ENCODE measurements around the gene FOS. TPM values are rescaled to one million over a fixed set of nuclear protein-coding genes. Genes with fewer than 3 reads are reported as not detected.

The FOS gene
- total and polyA plus RNA-seq, 12 donors = 9.3 to 173 (median 53.2) TPM

GRCh38 chr14:75297411-75298040, 18.9 kb downstream of the FOS start:
- no peak for TF ChIP-seq CTCF (IDR thresholded peaks at IDR 0.05)
- Histone ChIP-seq H3K36me3 (no peaks in the 10 kb centered on the region), H3K27ac (peak overlapping the region in 3 of 10 donors; percentile 9 to 97 (median 54)), H3K4me1 (peaks cover 5 to 86% (median 32%) of the 10 kb centered on the region in 9 donors), H3K9me3 (no peaks in the 10 kb centered on the region), H3K27me3 (no peaks in the 10 kb centered on the region), H3K4me3 (no peak overlapping the region)
- intact Hi-C loops (cut with DNase I) = loop anchor here in 7 of 10 donors (2.0 to 10.0 kb wide), 6 partner anchors 60 to 363 kb away; no protein-coding TSS in a partner anchor
- WGBS, 2 donors = 94 to 95% methylated on average over 10 of the region's 10 CpGs
- no peak for DNase-seq
- ATAC-seq = no peak

GRCh38 chr14:75298187-75298965, 19.7 kb downstream of the FOS start:
- WGBS, 2 donors = 61 to 73% methylated on average over 9 of the region's 9 CpGs
- H3K9me3 ChIP-seq = no peaks in the 10 kb centered on the region
- no peak for TF ChIP-seq CTCF (IDR thresholded peaks at IDR 0.05)
- H3K27me3 ChIP-seq = no peaks in the 10 kb centered on the region
- peaks cover 5 to 94% (median 35%) of the 10 kb centered on the region in 9 donors for H3K4me1 ChIP-seq
- H3K27ac ChIP-seq = peak overlapping the region in 6 of 10 donors; percentile 10 to 97 (median 36)
- no peak overlapping the region for H3K4me3 ChIP-seq
- ATAC-seq = no peak
- intact Hi-C loops (cut with DNase I) = loop anchor here in 7 of 10 donors (2.0 to 10.0 kb wide), 5 partner anchors 61 to 364 kb away; no protein-coding TSS in a partner anchor
- no peaks in the 10 kb centered on the region for H3K36me3 ChIP-seq
- DNase-seq = peak in 1 of 2 donors; percentile 60

GRCh38 chr14:75299059-75299458, 20.4 kb downstream of the FOS start:
- H3K4me3 ChIP-seq = no peak overlapping the region
- ATAC-seq (no peak), DNase-seq (no peak)
- H3K27ac ChIP-seq = peak overlapping the region in 5 of 10 donors; percentile 10 to 97 (median 47)
- intact Hi-C loops (cut with DNase I) = loop anchor here in 7 of 10 donors (2.0 to 10.0 kb wide), 5 partner anchors 62 to 364 kb away; no protein-coding TSS in a partner anchor
- peaks cover 5 to 89% (median 31%) of the 10 kb centered on the region in 9 donors for H3K4me1 ChIP-seq
- no peaks in the 10 kb centered on the region for H3K36me3 ChIP-seq
- WGBS, 2 donors = 71 to 78% methylated on average over 8 of the region's 8 CpGs
- no peaks in the 10 kb centered on the region for H3K27me3 ChIP-seq
- no peaks in the 10 kb centered on the region for H3K9me3 ChIP-seq
- TF ChIP-seq CTCF (IDR thresholded peaks at IDR 0.05) = no peak

- ATAC-seq = no peak
- peak overlapping the region in 3 of 10 donors; percentile 36 to 97 (median 47) for H3K27ac ChIP-seq
- intact Hi-C loops (cut with DNase I) = loop anchor here in 7 of 10 donors (2.0 to 10.0 kb wide), 5 partner anchors 62 to 365 kb away; no protein-coding TSS in a partner anchor
- TF ChIP-seq CTCF (IDR thresholded peaks at IDR 0.05) = no peak
- no peaks in the 10 kb centered on the region for H3K9me3 ChIP-seq
- 32 to 35% methylated on average over 1 of the region's 1 CpG for WGBS, 2 donors
- peaks cover 5 to 86% (median 30%) of the 10 kb centered on the region in 9 donors for H3K4me1 ChIP-seq
- H3K27me3 ChIP-seq = no peaks in the 10 kb centered on the region
- H3K36me3 ChIP-seq = no peaks in the 10 kb centered on the region
- no peak for DNase-seq
- no peak overlapping the region for H3K4me3 ChIP-seq
Measured at GRCh38 chr14:75299576-75299975, 20.9 kb downstream of the FOS start.

Data from heart right ventricle (tissue), 16 donors.